ENCODE results near the gene MPV17.

DNA sequence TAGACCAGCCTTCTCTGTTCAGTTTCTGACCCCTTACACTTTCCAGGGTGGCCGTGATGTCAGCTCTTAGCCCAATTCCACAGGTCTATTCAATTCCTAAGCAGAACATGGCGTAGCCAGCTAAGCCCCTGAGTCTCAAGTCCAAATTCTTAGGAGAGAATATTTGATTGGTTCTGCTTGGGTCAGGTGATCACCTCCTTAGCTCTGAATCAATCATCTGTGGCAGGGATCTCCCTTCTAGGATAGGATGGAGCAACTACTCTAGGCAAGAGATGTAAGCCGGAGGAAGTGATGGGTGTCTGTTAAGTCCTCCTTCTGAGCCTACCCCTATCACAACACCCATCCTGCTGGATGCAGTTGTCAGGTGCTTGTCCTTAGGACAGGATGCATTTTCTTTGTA, 25.7 kb downstream of the MPV17 start:
- TF ChIP-seq, protein P1, sequence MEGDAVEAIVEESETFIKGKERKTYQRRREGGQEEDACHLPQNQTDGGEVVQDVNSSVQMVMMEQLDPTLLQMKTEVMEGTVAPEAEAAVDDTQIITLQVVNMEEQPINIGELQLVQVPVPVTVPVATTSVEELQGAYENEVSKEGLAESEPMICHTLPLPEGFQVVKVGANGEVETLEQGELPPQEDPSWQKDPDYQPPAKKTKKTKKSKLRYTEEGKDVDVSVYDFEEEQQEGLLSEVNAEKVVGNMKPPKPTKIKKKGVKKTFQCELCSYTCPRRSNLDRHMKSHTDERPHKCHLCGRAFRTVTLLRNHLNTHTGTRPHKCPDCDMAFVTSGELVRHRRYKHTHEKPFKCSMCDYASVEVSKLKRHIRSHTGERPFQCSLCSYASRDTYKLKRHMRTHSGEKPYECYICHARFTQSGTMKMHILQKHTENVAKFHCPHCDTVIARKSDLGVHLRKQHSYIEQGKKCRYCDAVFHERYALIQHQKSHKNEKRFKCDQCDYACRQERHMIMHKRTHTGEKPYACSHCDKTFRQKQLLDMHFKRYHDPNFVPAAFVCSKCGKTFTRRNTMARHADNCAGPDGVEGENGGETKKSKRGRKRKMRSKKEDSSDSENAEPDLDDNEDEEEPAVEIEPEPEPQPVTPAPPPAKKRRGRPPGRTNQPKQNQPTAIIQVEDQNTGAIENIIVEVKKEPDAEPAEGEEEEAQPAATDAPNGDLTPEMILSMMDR (IDR thresholded peaks at IDR 0.05; ENCODE audit: low read depth, low read length, poor library complexity, severe bottlenecking) = no peak
- no peak for TF ChIP-seq EZH2phosphoT487 (IDR thresholded peaks at IDR 0.05; ENCODE audit: borderline replicate concordance, low read length)
